ENCODE measurements around the gene BSPRY.

BSPRY gene

DNA sequence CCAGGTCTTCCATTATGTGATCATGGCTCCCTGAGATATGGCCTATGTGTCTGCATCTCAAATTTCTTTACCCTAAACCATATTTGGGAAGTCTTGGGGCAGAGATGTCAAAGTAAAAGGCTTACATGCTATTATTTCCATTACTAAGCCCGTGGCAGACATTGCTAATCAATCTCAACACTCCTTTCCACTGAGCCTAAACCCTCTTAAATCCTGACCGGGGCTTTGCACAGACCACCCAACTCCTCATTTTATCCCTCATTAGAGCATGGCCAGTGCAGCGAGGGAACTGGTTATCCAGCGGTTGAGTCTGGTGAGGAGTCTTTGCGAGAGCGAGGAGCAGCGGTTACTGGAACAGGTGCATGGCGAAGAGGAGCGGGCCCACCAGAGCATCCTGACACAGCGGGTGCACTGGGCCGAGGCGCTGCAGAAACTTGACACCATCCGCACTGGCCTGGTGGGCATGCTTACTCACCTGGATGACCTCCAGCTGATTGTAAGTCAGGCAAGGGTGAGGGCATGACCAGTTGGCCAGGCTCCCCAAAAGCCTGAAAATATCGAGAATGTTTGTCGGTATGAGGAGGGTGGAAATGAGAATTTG lies 11.0 kb downstream of the BSPRY start:
- H3K27me3 ChIP-seq (replicated peaks; ENCODE audit: insufficient read depth, low read length) = no peaks in the 10 kb centered on the region
- no peak overlapping the region for H2AFZ ChIP-seq (ENCODE audit: low read length)
- TF ChIP-seq EZH2 (optimal IDR thresholded peaks at IDR 0.05; ENCODE audit: low read depth, low read length) (no peak), EZH2phosphoT487 (IDR thresholded peaks at IDR 0.05; ENCODE audit: low read length) (no peak), CTCF (IDR thresholded peaks at IDR 0.05; ENCODE audit: low read length) (no peak)
- no peaks in the 10 kb centered on the region for H4K20me1 ChIP-seq (ENCODE audit: insufficient read depth, low read length)
- H3K9ac ChIP-seq (ENCODE audit: low read length) = no peak overlapping the region
- H3K9me2 ChIP-seq (replicated peaks; ENCODE audit: insufficient read depth, low read length) = no peaks in the 10 kb centered on the region
- DNase-seq = no peak
- no peak overlapping the region for H3K4me3 ChIP-seq (ENCODE audit: low read length)
- peaks cover 16% of the 10 kb centered on the region for H3K79me2 ChIP-seq (ENCODE audit: low read length)
- no peaks in the 10 kb centered on the region for H3F3A ChIP-seq (ENCODE audit: insufficient read depth, low read length)
- no peak overlapping the region for H3K4me2 ChIP-seq (ENCODE audit: low read depth, low read length)
- H3K36me3 ChIP-seq (replicated peaks; ENCODE audit: insufficient read depth, low read length) = no peaks in the 10 kb centered on the region
- no peak overlapping the region for H3K27ac ChIP-seq (ENCODE audit: low read length)
- H3K9me3 ChIP-seq (replicated peaks; ENCODE audit: insufficient read depth, low read length) = no peaks in the 10 kb centered on the region
- H3K4me1 ChIP-seq (ENCODE audit: low read length) = no peaks in the 10 kb centered on the region

DNA sequence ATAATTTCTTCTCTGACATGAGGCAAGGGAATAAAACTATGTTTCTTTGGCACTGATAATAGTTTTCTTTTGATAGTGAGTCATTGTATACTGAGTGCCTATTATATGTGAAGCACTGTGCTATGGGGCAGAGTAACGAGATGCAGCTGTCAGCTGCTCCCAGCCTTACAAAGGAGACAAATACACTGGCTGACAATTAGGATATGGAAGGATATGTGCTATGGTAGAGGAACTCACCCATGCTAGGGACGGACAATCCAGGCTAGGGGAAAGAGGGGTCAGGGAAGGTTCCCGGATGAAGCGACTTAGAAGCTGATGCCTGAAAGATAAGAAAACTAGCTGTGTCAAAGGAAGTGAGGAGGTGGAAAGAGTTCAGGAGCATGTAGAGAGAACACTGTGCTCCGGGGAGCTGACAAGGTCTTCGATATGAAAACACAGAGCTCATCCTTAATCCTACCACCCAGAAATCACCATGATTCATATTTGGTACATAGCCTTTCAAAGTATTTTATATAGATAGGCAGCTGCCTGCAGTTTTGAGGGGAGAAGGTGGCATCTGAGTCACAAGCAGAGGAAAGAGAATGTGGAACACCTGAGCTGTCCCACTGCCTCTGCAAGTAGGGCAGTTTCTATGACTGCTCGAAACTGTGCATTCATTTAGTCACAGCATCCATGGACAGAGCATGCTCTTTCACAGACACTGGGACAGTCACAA lies 12.1 kb downstream of the BSPRY start:
- TF ChIP-seq EZH2phosphoT487 (IDR thresholded peaks at IDR 0.05; ENCODE audit: low read length) = no peak
- no peak for TF ChIP-seq EZH2 (optimal IDR thresholded peaks at IDR 0.05; ENCODE audit: low read depth, low read length)
- no peak for TF ChIP-seq CTCF (IDR thresholded peaks at IDR 0.05; ENCODE audit: low read length)
- Histone ChIP-seq H4K20me1 (ENCODE audit: insufficient read depth, low read length) (no peaks in the 10 kb centered on the region), H3K9me2 (replicated peaks; ENCODE audit: insufficient read depth, low read length) (no peaks in the 10 kb centered on the region), H3K4me1 (ENCODE audit: low read length) (no peaks in the 10 kb centered on the region), H3K79me2 (ENCODE audit: low read length) (peaks cover 13% of the 10 kb centered on the region), H3K36me3 (replicated peaks; ENCODE audit: insufficient read depth, low read length) (no peaks in the 10 kb centered on the region), H3F3A (ENCODE audit: insufficient read depth, low read length) (no peaks in the 10 kb centered on the region), H3K9ac (ENCODE audit: low read length) (no peak overlapping the region), H3K27me3 (replicated peaks; ENCODE audit: insufficient read depth, low read length) (no peaks in the 10 kb centered on the region), H3K4me2 (ENCODE audit: low read depth, low read length) (no peak overlapping the region), H3K27ac (ENCODE audit: low read length) (no peak overlapping the region), H2AFZ (ENCODE audit: low read length) (no peak overlapping the region), H3K9me3 (replicated peaks; ENCODE audit: insufficient read depth, low read length) (no peaks in the 10 kb centered on the region), H3K4me3 (ENCODE audit: low read length) (no peak overlapping the region)
- DNase-seq = no peak

DNA sequence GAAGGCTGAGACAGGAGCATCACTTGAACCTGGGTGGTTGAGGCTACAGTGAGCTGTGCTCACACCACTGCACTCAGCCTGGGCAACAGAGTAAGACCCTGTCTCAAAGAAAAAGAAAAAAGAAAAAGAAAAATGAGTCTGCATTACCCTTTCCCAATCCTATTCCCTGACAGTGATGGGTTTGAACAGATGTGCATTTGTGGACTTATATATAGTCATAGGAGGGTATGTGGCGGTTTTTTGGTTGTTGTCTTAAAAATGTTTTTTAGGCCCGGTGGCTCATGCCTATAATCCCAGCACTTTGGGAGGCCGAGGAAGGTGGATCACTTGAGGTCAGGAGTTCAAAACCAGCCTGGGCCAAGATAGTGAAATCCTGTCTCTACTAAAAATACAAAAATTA lies 14.0 kb downstream of the BSPRY start:
- H3F3A ChIP-seq (ENCODE audit: insufficient read depth, low read length) = no peaks in the 10 kb centered on the region
- TF ChIP-seq CTCF (IDR thresholded peaks at IDR 0.05; ENCODE audit: low read length) (no peak), EZH2phosphoT487 (IDR thresholded peaks at IDR 0.05; ENCODE audit: low read length) (no peak), EZH2 (optimal IDR thresholded peaks at IDR 0.05; ENCODE audit: low read depth, low read length) (no peak)
- no peaks in the 10 kb centered on the region for H4K20me1 ChIP-seq (ENCODE audit: insufficient read depth, low read length)

More for the DNA sequence above, 14.0 kb downstream of the BSPRY start:
- Histone ChIP-seq H3K27me3 (replicated peaks; ENCODE audit: insufficient read depth, low read length) (no peaks in the 10 kb centered on the region), H3K4me2 (ENCODE audit: low read depth, low read length) (no peak overlapping the region), H3K9me2 (replicated peaks; ENCODE audit: insufficient read depth, low read length) (no peaks in the 10 kb centered on the region), H3K9ac (ENCODE audit: low read length) (no peak overlapping the region), H3K9me3 (replicated peaks; ENCODE audit: insufficient read depth, low read length) (no peaks in the 10 kb centered on the region), H3K4me1 (ENCODE audit: low read length) (no peaks in the 10 kb centered on the region), H3K4me3 (ENCODE audit: low read length) (no peak overlapping the region), H2AFZ (ENCODE audit: low read length) (no peak overlapping the region), H3K36me3 (replicated peaks; ENCODE audit: insufficient read depth, low read length) (no peaks in the 10 kb centered on the region), H3K27ac (ENCODE audit: low read length) (no peak overlapping the region), H3K79me2 (ENCODE audit: low read length) (peaks cover 7% of the 10 kb centered on the region)
- no peak for DNase-seq
